ENCODE results near the gene PARP1.
A peak's percentile ranks its signal among the peaks of the same experiment; 100 is the strongest.

PARP1 gene

GRCh38 chr1:226405411-226405988, 2.4 kb downstream of the PARP1 start:
- no peak for DNase-seq (ENCODE audit: low spot score)

- DNase-seq (ENCODE audit: low spot score), result no peak
These were observed 3.0 kb downstream of the PARP1 start for GRCh38 chr1:226404904-226405222.

GRCh38 chr1:226404063-226404903, 3.6 kb downstream of the PARP1 start:
- no peak for DNase-seq (ENCODE audit: low spot score)

GRCh38 chr1:226403201-226404034, 4.5 kb downstream of the PARP1 start:
- DNase-seq (ENCODE audit: low spot score), result peak; percentile 74

- peak; percentile 97 for DNase-seq (ENCODE audit: low spot score)
These were observed 5.1 kb downstream of the PARP1 start for GRCh38 chr1:226402739-226403165.

- DNase-seq (ENCODE audit: low spot score), result no peak
These were observed 6.3 kb downstream of the PARP1 start for GRCh38 chr1:226401355-226402303.

- DNase-seq (ENCODE audit: low spot score), result no peak
These were observed 7.2 kb downstream of the PARP1 start for GRCh38 chr1:226400519-226401354.

GRCh38 chr1:226397955-226398636, 9.8 kb downstream of the PARP1 start:
- no peak for DNase-seq (ENCODE audit: low spot score)

- DNase-seq (ENCODE audit: low spot score), result no peak
These were observed 10.6 kb downstream of the PARP1 start for GRCh38 chr1:226397011-226397926.

- DNase-seq (ENCODE audit: low spot score), result no peak
These were observed 12.1 kb downstream of the PARP1 start for GRCh38 chr1:226395753-226396152.

- DNase-seq (ENCODE audit: low spot score), result no peak
These were observed 13.4 kb downstream of the PARP1 start for GRCh38 chr1:226394462-226394861.

GRCh38 chr1:226390681-226391080, 17.2 kb downstream of the PARP1 start:
- DNase-seq (ENCODE audit: low spot score), result no peak

GRCh38 chr1:226388131-226388530, 19.8 kb downstream of the PARP1 start:
- no peak for DNase-seq (ENCODE audit: low spot score)

GRCh38 chr1:226384717-226385116, 23.2 kb downstream of the PARP1 start:
- DNase-seq (ENCODE audit: low spot score), result no peak

GRCh38 chr1:226384040-226384439, 23.9 kb downstream of the PARP1 start:
- no peak for DNase-seq (ENCODE audit: low spot score)

- DNase-seq (ENCODE audit: low spot score), result no peak
These were observed 25.9 kb downstream of the PARP1 start for GRCh38 chr1:226382030-226382429.

- no peak for DNase-seq (ENCODE audit: low spot score)
These were observed 26.5 kb downstream of the PARP1 start for GRCh38 chr1:226381226-226381998.

GRCh38 chr1:226378071-226378470, 29.8 kb downstream of the PARP1 start:
- DNase-seq (ENCODE audit: low spot score), result no peak

Data from pons (tissue), 1 donor.